Activated CD8-positive, alpha-beta memory T cell treated with anti-CD3 and anti-CD28 coated beads, Interleukin-2, amount 50 U/mL, for 24 hours (primary cell): ENCODE measurements around the gene BCL11A.

Experiments used
- DNase-seq: peaks from one replicate; pipeline ENCODE4 v3.0.0-alpha.2; 2020; ENCODE audit errors: extremely low read depth

BCL11A gene

DNA sequence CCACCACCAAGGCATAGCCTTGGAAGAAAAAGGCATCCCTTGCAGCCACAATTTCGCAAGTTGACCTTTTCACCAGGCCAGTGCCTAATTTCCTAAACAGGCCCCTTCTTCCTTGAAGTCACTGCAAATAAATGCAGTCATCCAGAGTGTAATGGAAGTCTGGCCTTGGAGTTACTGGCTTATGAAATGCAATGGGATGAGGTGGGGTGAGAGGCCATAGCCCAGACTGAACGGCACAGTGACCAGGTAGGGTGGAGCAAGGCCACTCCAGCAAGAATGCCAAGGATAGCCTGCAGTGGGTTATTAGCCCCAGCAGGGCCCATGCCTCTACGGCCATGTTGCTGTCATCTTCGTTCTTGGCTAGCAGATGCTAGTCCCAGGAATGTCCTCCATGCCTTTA is 68.4 kb downstream of the BCL11A start:
- no peak for DNase-seq

DNA sequence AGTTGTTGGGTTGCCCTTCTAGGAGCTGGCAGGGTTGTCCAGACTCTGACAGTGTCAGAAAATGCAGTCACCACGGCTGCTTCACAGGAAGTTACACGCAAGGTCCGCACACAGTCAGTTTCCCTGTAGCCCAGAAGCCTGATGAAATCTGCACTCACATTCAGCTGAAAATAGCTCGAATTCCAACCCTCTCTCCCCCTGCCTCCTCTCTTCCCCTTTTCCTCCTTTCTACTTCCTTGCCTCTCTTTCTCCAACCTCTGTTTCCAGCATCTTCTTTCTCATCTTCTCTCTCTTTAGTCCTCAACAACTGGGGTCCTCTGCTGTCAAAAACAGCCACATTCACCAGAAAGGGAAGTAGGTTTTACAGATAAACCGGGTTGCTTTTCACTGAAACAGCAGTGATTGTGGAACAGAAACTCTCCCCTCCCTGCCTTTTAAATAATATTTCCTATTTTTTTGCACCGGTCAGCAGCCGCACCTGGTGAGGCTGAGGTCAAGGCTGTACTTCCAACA is 69.3 kb downstream of the BCL11A start:
- DNase-seq = no peak

DNA sequence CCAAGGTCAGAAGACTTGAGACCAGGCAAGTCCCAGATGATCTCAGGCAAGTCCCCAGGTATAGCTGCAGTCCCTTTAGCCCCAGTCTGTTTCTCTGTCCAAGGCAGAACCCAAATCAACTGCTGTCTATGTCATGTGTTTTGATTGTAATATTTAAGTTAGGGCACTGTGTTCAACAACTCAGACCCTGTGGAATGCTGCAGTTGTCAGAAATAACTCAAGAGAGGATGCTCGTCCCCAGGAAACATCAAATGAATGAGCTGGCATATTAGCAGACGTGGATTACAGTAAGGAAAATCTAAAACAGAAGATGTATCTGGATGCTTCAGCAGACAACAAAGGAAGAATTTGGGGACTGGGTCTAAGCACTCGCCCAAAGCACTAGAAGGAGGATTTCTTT is 70.1 kb downstream of the BCL11A start:
- DNase-seq = no peak

DNA sequence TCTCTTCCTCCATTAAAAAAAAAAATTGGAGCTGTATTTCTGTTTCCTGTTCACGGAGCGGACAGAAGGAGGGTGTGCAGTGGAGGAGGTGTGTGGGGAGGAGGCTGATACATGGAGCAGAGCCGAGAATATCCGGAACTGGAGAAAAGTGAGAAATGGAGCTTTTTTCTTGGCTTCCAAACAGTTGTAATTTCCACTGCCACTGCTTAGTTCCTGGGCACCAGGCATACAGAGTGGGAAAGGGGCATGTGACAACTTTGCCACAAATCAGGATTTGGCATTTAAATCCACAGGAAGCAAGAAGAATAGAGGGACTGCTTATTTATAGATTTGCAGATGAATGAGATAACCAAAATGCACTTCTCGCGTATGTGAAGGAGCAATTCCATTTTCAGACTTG is 71.2 kb downstream of the BCL11A start:
- DNase-seq = no peak

DNA sequence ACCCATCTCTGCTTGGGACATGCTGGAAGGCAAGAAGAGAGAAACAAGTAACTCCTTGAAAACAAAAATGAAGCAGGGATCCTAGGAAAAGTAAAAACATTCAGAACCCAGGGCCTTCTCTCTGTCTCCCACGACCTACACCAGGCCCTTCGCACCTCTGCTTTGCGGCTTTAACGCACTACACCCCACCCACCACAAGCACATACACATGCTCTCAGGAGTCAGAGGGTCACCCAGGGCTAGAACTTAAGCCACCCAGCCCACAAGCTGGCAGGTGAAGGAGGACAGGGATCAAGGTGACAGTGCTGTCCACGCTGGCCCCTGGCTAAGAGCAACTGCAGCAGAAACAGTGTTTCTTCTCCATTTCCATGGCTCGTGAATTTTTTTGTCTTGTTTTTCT is 72.2 kb downstream of the BCL11A start:
- DNase-seq = no peak

DNA sequence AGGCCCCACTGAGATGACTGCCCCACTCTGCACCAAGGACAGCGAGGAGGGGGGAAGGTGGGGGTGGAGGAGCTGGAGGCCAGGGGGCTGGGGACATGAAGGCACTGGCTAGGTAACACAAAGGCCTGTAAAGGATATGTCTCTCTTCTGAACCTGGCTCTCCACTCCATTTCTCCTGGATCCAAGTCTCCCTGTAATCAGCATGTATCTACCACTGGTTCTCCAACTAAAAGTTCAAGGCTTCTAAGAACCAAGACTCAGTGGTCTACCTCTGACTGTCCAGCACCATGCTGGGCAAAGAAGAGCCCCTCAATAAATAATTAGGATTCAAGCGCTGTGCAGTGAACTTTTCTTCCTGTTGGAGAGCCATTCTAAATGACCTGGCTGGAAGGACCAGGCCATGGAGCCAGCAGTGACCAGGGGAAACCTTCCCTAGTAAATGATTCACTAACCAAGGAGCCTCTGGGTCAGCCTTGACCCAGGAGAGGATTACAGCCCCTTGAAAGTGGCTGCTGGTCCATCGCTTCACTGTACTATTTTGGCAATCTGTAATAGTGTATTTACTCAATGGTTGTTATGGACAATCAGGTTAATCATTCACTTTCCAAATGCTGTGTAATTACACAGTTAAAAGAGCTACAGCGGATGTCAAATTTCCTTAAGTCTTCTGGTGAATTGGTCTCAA is 73.2 kb downstream of the BCL11A start:
- no peak for DNase-seq

DNA sequence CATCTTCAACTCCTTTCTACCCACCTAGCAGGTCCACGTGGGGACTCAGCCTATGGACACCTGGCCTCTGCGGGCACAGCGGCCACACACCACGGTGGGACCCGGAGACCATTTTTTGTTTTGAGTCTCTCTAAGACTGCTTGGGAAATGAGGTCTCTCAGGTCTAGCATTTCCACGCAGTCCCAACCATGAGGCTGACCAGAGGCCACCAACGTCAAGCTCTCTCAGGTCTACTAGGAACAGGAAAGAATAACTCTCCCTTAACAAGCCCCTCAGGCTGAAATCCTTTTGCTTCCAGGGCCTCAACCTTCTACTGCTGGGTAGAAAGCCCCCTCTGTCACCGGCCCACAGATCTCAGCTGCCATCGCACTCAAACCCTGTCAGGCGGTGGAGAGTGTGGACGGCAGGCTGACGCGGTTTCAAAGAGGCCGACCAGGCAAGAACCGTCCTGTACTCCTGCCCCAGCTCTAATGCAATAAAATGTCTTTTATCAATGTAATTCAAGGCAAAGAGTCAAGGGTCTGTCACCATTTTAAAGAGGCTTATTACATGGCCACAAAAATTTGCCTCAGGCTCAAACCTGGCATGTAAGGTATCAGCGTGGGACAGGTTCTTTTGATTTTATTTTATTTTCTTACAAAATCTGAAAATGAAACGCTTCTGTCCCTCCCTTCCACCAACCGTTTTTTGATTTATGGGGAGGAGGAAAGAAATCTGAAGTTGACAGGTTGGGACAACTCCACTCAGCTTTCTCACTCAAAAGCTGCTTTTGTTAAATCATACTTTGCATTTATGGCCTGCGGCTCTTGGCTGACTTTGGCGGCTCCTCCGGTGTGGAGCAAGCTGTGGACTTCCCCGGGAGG is 74.0 kb downstream of the BCL11A start:
- no peak for DNase-seq

DNA sequence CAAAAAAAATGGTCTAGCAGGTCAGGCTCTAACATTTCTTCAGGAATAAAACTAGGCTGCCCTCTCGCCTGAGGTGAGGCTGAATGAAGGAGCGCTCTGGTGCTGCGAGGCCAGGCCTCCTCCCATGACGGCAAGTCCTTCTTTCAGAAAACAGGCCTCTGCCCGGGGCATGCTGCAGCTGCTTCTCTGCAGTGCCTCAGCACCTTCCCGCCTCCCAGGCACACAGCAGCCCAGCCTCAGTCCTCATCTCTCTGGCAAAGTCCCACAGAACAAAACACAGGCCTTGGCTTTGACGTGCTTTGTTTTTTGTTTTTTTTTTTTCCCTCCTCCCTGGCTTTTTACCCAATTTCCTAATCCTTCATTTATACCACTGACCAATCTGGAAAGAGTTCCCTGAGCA is 74.8 kb downstream of the BCL11A start:
- DNase-seq = no peak

DNA sequence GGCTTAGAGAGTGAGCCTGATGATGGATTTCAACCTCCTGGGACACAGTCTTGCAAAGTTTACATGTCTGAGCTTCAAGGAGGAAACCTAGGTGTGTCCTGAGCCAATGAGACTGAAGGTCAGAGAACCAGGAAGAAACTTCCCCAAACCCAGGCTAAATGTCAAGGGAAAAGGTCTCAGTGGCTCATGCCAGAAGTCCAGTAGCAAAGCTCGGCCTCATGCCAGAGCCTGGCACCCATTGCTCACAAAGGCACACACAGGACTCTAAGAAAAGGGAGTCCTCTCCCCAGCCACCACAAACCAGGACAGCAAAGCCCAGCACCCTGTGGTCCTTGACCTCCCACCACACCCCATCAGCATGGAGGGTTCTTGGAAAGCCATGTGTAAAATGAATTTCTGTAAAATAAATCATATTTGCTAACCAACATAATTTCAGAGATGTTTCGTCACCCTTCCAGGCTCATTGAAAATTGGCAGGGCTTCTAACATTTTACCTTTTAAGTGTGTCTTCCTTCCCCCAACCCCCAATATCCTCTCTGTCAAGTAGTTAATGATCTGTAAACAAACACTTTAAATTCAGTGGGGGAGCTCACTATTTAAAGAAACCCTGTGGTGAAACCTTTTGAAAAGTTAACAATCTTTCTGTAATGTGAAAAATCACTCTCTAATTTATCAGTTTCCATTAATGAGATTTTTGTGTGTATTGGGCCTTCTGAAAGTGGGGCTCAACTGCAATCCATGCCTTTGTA is 77.1 kb downstream of the BCL11A start:
- DNase-seq = no peak

DNA sequence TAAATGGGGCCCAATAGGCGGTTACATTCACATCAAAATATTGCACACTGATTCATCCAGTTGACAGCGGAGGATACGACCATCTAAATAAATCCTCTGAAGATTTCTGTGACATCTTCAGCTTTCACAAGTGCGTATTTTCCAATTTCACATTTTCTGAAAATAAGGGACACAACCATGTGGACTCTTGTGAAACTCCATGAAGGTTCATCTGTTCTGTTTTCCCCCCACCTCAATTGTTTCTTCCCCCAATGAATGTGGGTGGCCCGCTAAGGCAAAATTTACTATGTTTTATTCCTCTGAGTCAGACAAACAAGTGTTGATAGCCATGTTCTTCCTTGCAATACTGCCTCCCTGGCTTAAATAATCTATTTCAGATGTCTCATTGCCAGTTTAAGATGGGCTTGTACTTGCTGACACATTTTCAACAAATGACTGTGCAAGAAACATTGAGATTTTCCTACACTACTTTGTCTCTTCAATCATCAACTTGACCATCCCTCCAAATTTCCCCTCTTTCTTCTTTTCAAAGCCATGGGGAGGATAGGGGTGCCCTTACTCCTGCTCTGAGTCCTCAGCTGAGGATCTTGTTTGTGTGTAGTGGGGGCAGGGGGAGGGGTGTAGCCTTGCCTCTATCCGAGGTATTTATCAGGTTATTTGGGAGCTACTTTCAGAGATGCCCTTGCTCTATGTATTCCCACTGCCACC is 78.2 kb downstream of the BCL11A start:
- DNase-seq = no peak

DNA sequence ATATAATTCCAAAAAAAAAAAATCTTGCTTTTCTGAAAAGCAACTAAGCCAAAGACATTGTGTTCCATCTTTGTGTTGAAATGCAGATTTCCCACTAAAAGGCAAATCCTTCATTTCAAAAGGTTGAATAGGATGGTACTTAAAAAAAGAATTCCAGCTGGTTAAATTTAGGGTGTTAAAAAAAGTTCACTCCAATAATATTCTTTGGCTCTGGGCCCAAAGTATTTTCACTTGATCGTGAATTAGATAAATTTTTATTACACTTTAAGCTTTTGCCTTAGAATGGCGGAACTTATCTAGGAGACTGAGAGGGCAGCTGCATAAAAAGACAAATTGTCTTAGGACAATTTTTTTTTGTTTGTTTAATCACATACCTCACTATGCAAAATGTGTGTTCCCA is 79.2 kb downstream of the BCL11A start:
- no peak for DNase-seq

DNA sequence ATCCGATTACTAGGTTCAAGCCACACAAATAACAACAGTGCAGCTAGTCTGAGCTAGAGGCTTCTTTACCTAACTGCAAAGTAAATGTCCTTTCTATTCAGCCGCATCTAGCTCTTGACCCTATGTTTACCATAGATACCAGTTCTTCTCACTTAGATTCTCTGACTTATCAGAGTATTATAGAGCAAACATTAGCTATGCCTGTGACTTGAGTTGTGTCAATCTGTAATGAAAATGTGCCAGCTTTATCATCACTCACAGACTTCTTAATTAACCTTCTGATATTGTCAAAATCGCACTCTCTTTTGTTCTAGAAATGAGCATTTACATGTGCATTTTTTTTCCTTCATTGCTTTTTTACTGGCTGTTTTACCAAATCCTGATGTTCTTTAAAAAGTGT is 79.9 kb downstream of the BCL11A start:
- DNase-seq = no peak

DNA sequence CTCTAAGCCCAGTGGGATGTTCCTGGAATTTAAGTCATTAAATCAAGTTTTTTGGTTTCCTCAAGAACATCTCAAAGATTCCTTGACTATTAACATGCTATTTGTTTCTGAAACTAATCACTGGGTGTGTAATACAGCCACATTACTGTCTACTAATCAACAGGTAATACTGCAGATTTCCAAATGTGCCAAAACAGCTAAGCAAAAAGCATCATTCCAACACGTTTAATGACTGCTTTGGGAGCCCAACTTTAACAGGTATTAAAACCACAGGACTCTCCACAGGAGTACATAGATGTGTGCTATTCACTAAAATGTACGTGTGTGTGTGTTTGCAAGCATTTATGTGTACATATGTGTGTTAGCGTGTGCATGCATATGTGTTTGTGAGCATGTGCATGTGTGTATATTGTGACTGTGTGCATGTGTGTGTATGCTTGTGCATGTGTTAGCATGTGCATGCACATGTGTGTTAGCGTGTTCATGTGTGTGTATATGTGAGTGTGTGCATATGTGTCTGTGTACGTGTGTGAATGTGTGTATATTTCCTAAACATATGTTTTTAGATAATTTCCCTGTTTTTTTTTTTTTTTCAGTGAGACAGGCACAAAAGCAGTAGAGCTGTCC is 80.7 kb downstream of the BCL11A start:
- DNase-seq = no peak

DNA sequence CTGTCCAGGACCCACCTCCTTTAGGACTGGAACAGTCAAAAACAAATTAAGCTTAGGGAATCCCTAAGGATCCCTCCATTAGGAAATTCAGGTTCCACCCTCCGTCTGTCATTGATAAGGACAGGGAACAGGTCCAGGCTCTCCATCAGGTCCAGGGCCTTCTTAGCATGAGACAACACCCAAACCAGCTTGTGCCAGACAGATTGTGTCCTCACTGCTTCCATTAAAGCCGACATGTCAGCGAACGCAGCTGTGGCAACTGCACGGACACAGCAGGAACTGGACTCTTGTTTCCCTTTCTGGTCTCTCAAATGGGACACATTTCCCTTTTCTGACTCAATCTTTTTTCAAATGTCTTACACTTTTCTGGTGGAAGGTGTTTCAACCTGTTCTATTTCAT is 81.4 kb downstream of the BCL11A start:
- DNase-seq = no peak

DNA sequence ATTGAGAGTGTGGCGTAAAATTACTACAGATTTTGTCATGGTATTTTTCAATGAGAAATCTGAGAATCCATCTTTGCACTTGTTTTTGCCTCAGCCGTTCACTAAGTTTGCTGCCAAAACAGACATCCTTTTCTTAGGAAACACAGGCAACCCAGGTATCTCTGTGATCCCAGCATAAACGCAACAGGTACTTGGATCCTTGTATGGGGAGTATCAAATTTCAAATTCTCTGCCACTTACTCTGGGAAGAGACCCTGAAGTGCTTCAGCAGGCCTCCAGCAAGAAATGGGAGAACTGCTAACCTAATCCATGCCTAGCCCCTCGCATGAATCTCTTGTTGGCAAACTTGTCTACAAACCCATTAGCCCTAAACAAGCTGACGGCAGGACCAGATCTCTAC is 83.1 kb downstream of the BCL11A start:
- no peak for DNase-seq

DNA sequence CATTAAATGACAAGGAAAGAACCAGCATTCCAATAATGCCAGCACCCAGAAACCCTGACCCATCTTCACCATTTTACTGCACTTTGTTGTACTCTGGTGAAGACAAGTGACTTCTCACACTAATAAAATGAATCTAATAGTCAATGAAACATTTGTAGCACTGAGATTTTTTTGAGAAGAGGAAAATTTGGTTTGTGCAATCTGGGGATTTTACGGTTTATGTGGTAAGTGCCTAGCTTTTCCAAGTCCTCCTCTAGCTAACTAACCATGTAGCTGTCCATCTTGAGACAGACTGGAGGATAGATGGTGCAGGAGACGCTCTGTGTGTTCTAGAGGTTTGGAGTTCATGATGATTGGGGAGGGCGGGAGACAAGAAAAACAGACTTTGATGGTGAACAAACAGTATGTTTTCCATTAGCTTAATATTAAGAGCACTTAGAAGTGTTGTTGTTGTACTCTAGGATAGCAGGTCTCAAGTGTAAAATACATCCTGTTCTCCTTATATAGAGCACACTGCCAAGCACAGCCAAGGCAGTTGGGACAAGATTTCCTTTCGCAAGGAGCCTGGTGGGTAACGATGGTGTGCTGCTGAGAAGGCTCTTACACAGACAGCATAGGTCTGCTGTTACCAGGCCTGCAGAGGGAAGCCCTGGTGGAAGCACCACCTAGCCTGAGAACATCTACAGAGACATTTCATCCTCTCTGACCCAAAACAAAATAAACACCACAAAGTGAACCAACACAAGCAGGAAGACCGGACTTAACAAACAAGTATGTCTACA is 83.7 kb downstream of the BCL11A start:
- no peak for DNase-seq

DNA sequence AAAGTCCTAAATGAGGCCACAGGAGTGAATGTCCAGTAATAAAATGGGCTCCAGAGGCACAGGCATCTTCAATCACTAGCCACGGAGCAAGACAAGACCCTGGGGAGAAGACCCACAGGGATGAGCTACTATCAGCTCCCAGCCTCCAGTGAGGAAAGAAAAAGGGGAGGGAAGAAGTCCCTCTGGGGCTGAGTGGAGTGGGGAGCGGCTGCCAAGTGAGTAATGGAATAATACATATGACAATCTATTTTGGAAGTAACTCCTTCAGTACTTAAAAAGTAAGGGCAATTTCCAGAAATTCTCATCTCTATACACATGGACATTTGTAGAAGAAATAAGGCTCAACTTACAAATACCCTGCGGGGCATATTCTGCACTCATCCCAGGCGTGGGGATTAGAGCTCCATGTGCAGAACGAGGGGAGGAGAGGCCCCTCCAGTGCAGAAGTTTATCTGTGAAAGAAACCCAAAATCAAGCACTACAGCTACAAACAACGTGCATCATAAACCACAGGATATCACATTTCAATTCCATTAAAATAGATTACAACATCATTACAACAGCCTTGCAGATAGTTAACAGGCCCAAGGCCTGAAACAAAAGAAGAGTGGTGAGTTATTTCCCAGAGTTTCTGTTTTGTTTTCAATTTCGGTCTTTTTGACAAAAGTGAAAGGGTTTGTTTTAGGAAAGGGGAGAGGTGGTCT is 84.9 kb downstream of the BCL11A start:
- no peak for DNase-seq

DNA sequence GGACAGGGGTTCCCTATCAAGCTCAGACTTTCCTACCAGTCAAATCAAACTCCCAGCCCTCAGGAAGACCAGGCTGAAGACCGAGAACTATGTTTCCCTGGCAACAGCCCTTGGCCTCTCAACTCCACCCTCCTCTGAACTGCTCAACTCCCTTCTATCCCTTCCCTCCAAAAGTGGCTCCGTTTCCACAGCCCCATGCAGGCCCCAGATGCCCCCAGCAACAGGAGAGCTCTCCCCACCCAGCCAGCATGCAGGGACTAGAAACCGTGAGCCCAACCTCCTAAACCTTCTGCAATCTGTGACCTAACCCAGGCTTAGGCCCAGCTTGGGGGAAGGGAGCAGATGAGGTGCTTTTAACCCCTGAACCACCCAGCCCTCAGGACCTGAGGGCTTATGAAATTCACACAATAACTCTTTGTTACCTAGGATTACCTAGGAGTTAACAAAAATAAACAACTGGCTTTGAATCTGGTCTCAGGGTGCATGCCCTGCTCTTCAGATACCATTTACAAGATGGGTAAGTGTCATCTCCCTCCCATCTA is 87.2 kb downstream of the BCL11A start:
- no peak for DNase-seq

DNA sequence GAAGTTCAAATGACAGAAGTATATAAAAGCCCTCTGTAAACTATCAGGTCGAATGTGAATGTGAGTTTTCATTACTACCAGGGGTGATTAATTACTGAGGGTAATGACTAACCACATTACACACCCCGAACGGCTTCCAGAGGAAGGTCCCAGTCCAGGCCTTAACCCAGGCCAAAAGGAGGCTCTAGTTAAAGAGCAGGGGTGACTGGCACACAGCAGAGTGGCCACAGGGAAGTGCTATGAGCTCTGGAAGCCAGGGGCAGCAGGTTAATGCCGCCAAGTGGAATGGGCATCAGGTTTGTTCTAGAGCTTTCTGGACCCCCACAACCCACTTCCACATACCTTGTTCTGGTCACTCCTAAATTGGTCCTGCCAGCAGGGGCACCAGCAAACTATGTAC is 87.7 kb downstream of the BCL11A start:
- DNase-seq = no peak

DNA sequence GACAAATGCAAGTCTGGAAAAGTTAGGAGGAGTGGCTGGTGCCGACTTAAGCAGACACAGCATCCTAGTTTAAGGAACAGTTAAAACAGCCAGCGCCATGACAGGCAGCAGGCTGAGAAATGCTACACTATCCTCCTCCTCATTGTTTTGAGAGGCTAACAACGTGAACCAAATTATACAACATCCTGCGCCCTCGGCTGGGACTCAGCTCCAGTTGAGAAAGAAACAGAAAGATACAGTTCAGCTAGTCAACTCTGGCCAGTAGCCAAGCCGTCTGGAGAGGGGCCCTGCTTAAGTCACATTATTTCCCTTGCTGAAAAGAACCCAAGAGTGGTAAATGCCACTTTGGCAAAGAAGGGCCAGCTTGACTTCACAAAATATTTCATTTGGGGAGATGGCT is 90.2 kb downstream of the BCL11A start:
- DNase-seq = no peak
